HG03342 (cell line): ENCODE results near the gene GPR148.
"Not testable (repeated sequence)": the region's sequence is repeated elsewhere in the genome, so short reads cannot be mapped to it uniquely, and the experiment has no call there.

ENCODE experiments used
- ATAC-seq: cut with Tn5 transposase; IDR thresholded peaks from one replicate; pipeline ENCODE4 v1.9.1; 2021; ENCODE audit warnings: mild to moderate bottlenecking, moderate library complexity; ENCODE audit not compliant: unreplicated experiment

The GPR148 gene

GRCh38 chr2:130728549-130729316 lies at the start of gene GPR148:
Gene GPR148, plus strand, starts transcription at chr2:130729070. Its CDS starts 82 bp downstream, at chr2:130729152.
- ATAC-seq = no peak

GRCh38 chr2:130692041-130692770 lies 36.7 kb upstream of the GPR148 start:
- ATAC-seq = not testable (repeated sequence)

- not testable (repeated sequence) for ATAC-seq
These were observed 35.4 kb upstream of the GPR148 start for GRCh38 chr2:130693474-130693873.

GRCh38 chr2:130703250-130703649 lies 25.6 kb upstream of the GPR148 start:
- ATAC-seq = not testable (repeated sequence)

- not testable (repeated sequence) for ATAC-seq
These were observed 14.1 kb upstream of the GPR148 start for GRCh38 chr2:130714795-130715194.

- ATAC-seq = no peak
These were observed 8.8 kb upstream of the GPR148 start for GRCh38 chr2:130720036-130720435.

- ATAC-seq = no peak
These were observed 8.3 kb upstream of the GPR148 start for GRCh38 chr2:130720528-130720927.

- ATAC-seq = no peak
These were observed 4.4 kb upstream of the GPR148 start for GRCh38 chr2:130724455-130724854.

- no peak for ATAC-seq
These were observed 2.2 kb upstream of the GPR148 start for GRCh38 chr2:130726614-130727180.

GRCh38 chr2:130727286-130727924 lies 1.5 kb upstream of the GPR148 start:
- peak; percentile 95 for ATAC-seq

GRCh38 chr2:130728007-130728454 lies 839 bp upstream of the GPR148 start:
- ATAC-seq = peak; percentile 25

- ATAC-seq = no peak
These were observed 741 bp downstream of the GPR148 start for GRCh38 chr2:130729322-130730299.

- ATAC-seq = not testable (repeated sequence)
These were observed 3.4 kb downstream of the GPR148 start for GRCh38 chr2:130732257-130732656.

GRCh38 chr2:130735200-130735599 lies 6.3 kb downstream of the GPR148 start:
- no peak for ATAC-seq

- ATAC-seq = no peak
These were observed 7.6 kb downstream of the GPR148 start for GRCh38 chr2:130736487-130736886.

- ATAC-seq = no peak
These were observed 8.7 kb downstream of the GPR148 start for GRCh38 chr2:130737592-130737991.

- ATAC-seq = no peak
These were observed 11.8 kb downstream of the GPR148 start for GRCh38 chr2:130740671-130741070.

- no peak for ATAC-seq
These were observed 14.4 kb downstream of the GPR148 start for GRCh38 chr2:130743278-130743677.

- ATAC-seq = no peak
These were observed 15.6 kb downstream of the GPR148 start for GRCh38 chr2:130744287-130745117.
